Peyer's patch (tissue), 4 donors: ENCODE results near the gene GATAD2B.

ENCODE experiments used
- CTCF ChIP-seq, 6 experiments: fragments of 450-650 bp in 4 of 6; fragments of 200-600 bp in 2 of 6; sonication (generic) in 1 of 6; IDR thresholded peaks; one replicate each; pipeline ENCODE4 v1.5.1; 2017 to 2019; ENCODE audit warnings: antibody characterized with exemption in 6 of 6, mild to moderate bottlenecking in 3 of 6, moderate library complexity in 1 of 6
- POLR2A ChIP-seq, 2 donors: fragments of 450-650 bp; IDR thresholded peaks; one replicate each; pipeline ENCODE4 v1.5.1; 2017; ENCODE audit warnings: antibody characterized with exemption in 2 of 2, mild to moderate bottlenecking in 2 of 2, moderate library complexity in 2 of 2

GRCh38 chr1:153791648-153792253, 131.0 kb downstream of the GATAD2B start:
- TF ChIP-seq CTCF (IDR thresholded peaks at IDR 0.05) (no peak), POLR2A (IDR thresholded peaks at IDR 0.05) (no peak)
